H1 (cell line): ENCODE results near the gene ARHGEF10L. TPM values are rescaled to one million over a fixed set of nuclear protein-coding genes. Genes with fewer than 3 reads are reported as not detected.

Experiments used
- CTCF ChIA-PET: fragments of 300-600 bp; sonication (Branson Sonifier 250); formaldehyde crosslinking; loops from one replicate; lab custom pipeline; 2021; ENCODE audit not compliant: partially characterized antibody; lab: Charles Lee
- POLR2A ChIA-PET: fragments of 300-600 bp; sonication (Branson Sonifier 250); formaldehyde crosslinking; loops from one replicate; lab custom pipeline; 2021; ENCODE audit warnings: inconsistent platforms; ENCODE audit not compliant: partially characterized antibody; lab: Charles Lee
- DNase-seq, 2 experiments: peaks; one replicate each; pipeline versions ENCODE4 v3.0.0 to v3.0.0-alpha.2; 2010 to 2022; ENCODE audit warnings: low spot score in 2 of 2, low read depth in 1 of 2, mixed read lengths in 1 of 2
- FAIRE-seq: peaks from 2 replicates; lab custom pipeline; 2011; peaks lifted over from hg19 to GRCh38; lab: Jason Lieb, UNC
- H2AFZ ChIP-seq: 2 replicates; pipeline ENCODE4 v1.8.1; 2012; ENCODE audit warnings: low read length, inconsistent platforms
- H2AK5ac ChIP-seq: 2 replicates; pipeline ENCODE4 v1.6.1; 2013; ENCODE audit warnings: low read depth, low read length
- H2BK120ac ChIP-seq: replicated peaks from 2 replicates; pipeline ENCODE3; 2013; ENCODE audit warnings: low read depth, low read length, inconsistent platforms
- H2BK12ac ChIP-seq: 2 replicates; pipeline ENCODE4 v1.6.1; 2013; ENCODE audit warnings: low read depth, low read length
- H2BK15ac ChIP-seq: 2 replicates; pipeline ENCODE4 v1.6.1; 2013; ENCODE audit warnings: low read length
- H2BK20ac ChIP-seq: 2 replicates; pipeline ENCODE4 v1.6.1; 2013; ENCODE audit warnings: low read length
- H2BK5ac ChIP-seq: 2 replicates; pipeline ENCODE4 v1.6.1; 2013; ENCODE audit warnings: low read depth, low read length
- H3K14ac ChIP-seq: 2 replicates; pipeline ENCODE4 v1.6.1; 2013; ENCODE audit warnings: inconsistent platforms; ENCODE audit not compliant: insufficient read length
- H3K18ac ChIP-seq: 2 replicates; pipeline ENCODE4 v1.6.1; 2013; ENCODE audit warnings: low read length; ENCODE audit errors: extremely low read depth
- H3K23ac ChIP-seq: 2 replicates; pipeline ENCODE4 v1.6.1; 2013; ENCODE audit warnings: inconsistent platforms; ENCODE audit not compliant: insufficient read length
- H3K23me2 ChIP-seq: 2 replicates; pipeline ENCODE4 v1.6.1; 2013; ENCODE audit warnings: low read depth, low read length
- H3K27ac ChIP-seq: 2 replicates; pipeline ENCODE4 v1.6.1; 2011; ENCODE audit warnings: low read depth, low read length, inconsistent platforms
- H3K27me3 ChIP-seq, 4 experiments: replicated peaks in 1 of 4; 1 replicate in 1 of 4; 2 replicates in 3 of 4; pipeline versions ENCODE4 v1.6.1 to v1.8.1; 2011 to 2013; ENCODE audit warnings: low read length in 3 of 4, mild to moderate bottlenecking in 3 of 4, inconsistent platforms in 2 of 4, mixed read lengths in 2 of 4, moderate library complexity in 1 of 4; ENCODE audit not compliant: control insufficient read depth in 3 of 4, insufficient read depth in 3 of 4; ENCODE audit errors: extremely low read depth in 1 of 4
- H3K36me3 ChIP-seq, 4 experiments: 2 replicates each; pipeline versions ENCODE4 v1.6.1 to v1.8.1; 2011 to 2013; ENCODE audit warnings: mild to moderate bottlenecking in 4 of 4, low read length in 3 of 4, moderate library complexity in 2 of 4, control low read depth in 1 of 4, inconsistent platforms in 1 of 4; ENCODE audit not compliant: insufficient read depth in 4 of 4, control insufficient read depth in 2 of 4
- H3K4ac ChIP-seq: replicated peaks from 2 replicates; pipeline ENCODE3; 2013; ENCODE audit warnings: low read length, low read depth, mixed read lengths, inconsistent platforms; ENCODE audit not compliant: insufficient read length
- H3K4me1 ChIP-seq, 4 experiments: replicated peaks in 1 of 4; 1 replicate in 1 of 4; 2 replicates in 3 of 4; pipeline versions ENCODE4 v1.6.1 to v1.8.1; 2011 to 2013; ENCODE audit warnings: low read length in 3 of 4, inconsistent platforms in 2 of 4, mixed read lengths in 1 of 4; ENCODE audit not compliant: insufficient read depth in 4 of 4, control insufficient read depth in 3 of 4
- H3K4me2 ChIP-seq, 2 experiments: 2 replicates each; pipeline versions ENCODE4 v1.6.1 to v1.8.1; 2011 to 2013; ENCODE audit warnings: low read depth in 2 of 2, low read length in 2 of 2, control low read depth in 1 of 2, inconsistent platforms in 1 of 2, mild to moderate bottlenecking in 1 of 2; ENCODE audit not compliant: insufficient read depth in 1 of 2
- H3K4me3 ChIP-seq, 4 experiments: fragments of 200-600, 300-600 bp in 1 of 4; sonication (generic), shearing (Covaris generic), sonication (Bioruptor Twin) in 1 of 4; 2 replicates each; pipeline versions ENCODE4 v1.5.1 to v1.8.1; 2011 to 2016; ENCODE audit warnings: low read length in 4 of 4, low read depth in 3 of 4, control low read depth in 2 of 4, inconsistent platforms in 2 of 4, mild to moderate bottlenecking in 2 of 4, mixed read lengths in 1 of 4, moderate library complexity in 1 of 4; ENCODE audit not compliant: insufficient read depth in 2 of 4; ENCODE audit errors: extremely low read depth in 1 of 4
- H3K56ac ChIP-seq: replicated peaks from 2 replicates; pipeline ENCODE3; 2013; ENCODE audit warnings: low read depth, mild to moderate bottlenecking, mixed read lengths, low read length, inconsistent platforms; ENCODE audit not compliant: insufficient read length
- H3K79me1 ChIP-seq: 2 replicates; pipeline ENCODE4 v1.6.1; 2013; ENCODE audit warnings: low read depth, low read length, control low read depth
- H3K79me2 ChIP-seq, 2 experiments: 2 replicates each; pipeline versions ENCODE4 v1.6.1 to v1.8.1; 2012 to 2013; ENCODE audit warnings: low read length in 2 of 2, mild to moderate bottlenecking in 2 of 2, inconsistent platforms in 1 of 2; ENCODE audit not compliant: insufficient read depth in 2 of 2, control insufficient read depth in 1 of 2
- H3K9ac ChIP-seq, 4 experiments: replicated peaks in 1 of 4; 1 replicate in 1 of 4; 2 replicates in 3 of 4; pipeline versions ENCODE4 v1.6.1 to v1.8.1; 2011 to 2013; ENCODE audit warnings: low read depth in 3 of 4, low read length in 3 of 4, control low read depth in 2 of 4, mild to moderate bottlenecking in 2 of 4, moderate library complexity in 2 of 4, inconsistent platforms in 1 of 4; ENCODE audit errors: extremely low read depth in 1 of 4
- H3K9me3 ChIP-seq, 2 experiments: 2 replicates each; pipeline versions ENCODE4 v1.6.1 to v1.8.1; 2012 to 2013; ENCODE audit warnings: mild to moderate bottlenecking in 2 of 2, moderate library complexity in 2 of 2, control low read depth in 1 of 2, inconsistent platforms in 1 of 2, low read depth in 1 of 2, low read length in 1 of 2, mixed read lengths in 1 of 2; ENCODE audit not compliant: insufficient read depth in 2 of 2
- H4K20me1 ChIP-seq, 2 experiments: replicated peaks in 1 of 2; 2 replicates each; pipeline versions ENCODE3 to v1.8.1; 2011 to 2013; ENCODE audit warnings: inconsistent platforms in 2 of 2, low read length in 2 of 2, mild to moderate bottlenecking in 1 of 2; ENCODE audit not compliant: insufficient read depth in 2 of 2, control insufficient read depth in 1 of 2
- H4K5ac ChIP-seq: 2 replicates; pipeline ENCODE4 v1.6.1; 2013; ENCODE audit warnings: low read length, low read depth, mixed read lengths, inconsistent platforms; ENCODE audit not compliant: insufficient read length
- H4K8ac ChIP-seq: 2 replicates; pipeline ENCODE4 v1.8.0; 2013; ENCODE audit warnings: mild to moderate bottlenecking, moderate library complexity, low read length, inconsistent platforms; ENCODE audit not compliant: insufficient read depth; ENCODE audit errors: extremely low read depth
- H4K91ac ChIP-seq: replicated peaks from 2 replicates; pipeline ENCODE3; 2013; ENCODE audit warnings: low read length, mixed read lengths, inconsistent platforms; ENCODE audit not compliant: insufficient read length
- CEBPB ChIP-seq: IDR thresholded peaks from 2 replicates; pipeline ENCODE4 v1.6.1; 2012; ENCODE audit warnings: low read depth, low read length
- CHD1 ChIP-seq: IDR thresholded peaks from 2 replicates; pipeline ENCODE4 v1.6.1; 2012; ENCODE audit warnings: low read depth, low read length, improper control_type of control experiment
- CTCF ChIP-seq, 3 experiments: IDR thresholded peaks; 1 replicate in 2 of 3; 2 replicates in 1 of 3; pipeline versions ENCODE4 v1.5.1 to v1.6.1; 2011; ENCODE audit warnings: low read length in 3 of 3, mild to moderate bottlenecking in 3 of 3, inconsistent platforms in 2 of 3, low read depth in 1 of 3, moderate library complexity in 1 of 3; ENCODE audit not compliant: insufficient read depth in 1 of 3; ENCODE audit errors: control extremely low read depth in 1 of 3
- GABPA ChIP-seq: IDR thresholded peaks from 2 replicates; pipeline ENCODE4 v1.6.1; 2011; ENCODE audit warnings: mild to moderate bottlenecking, low read length, moderate library complexity, borderline replicate concordance; ENCODE audit not compliant: insufficient read depth
- HDAC6 ChIP-seq: IDR thresholded peaks from one replicate; pipeline ENCODE4 v1.7.1; 2012; ENCODE audit warnings: low read depth, mild to moderate bottlenecking, inconsistent platforms, low read length, moderate library complexity
- POLR2AphosphoS5 ChIP-seq: IDR thresholded peaks from 2 replicates; pipeline ENCODE4 v1.6.1; 2011; ENCODE audit warnings: low read depth, low read length
- POU5F1 ChIP-seq: IDR thresholded peaks from 2 replicates; pipeline ENCODE4 v1.6.1; 2011; ENCODE audit warnings: low read depth, mild to moderate bottlenecking, low read length, moderate library complexity
- RAD21 ChIP-seq, 2 experiments: IDR thresholded peaks in 1 of 2; conservative IDR thresholded peaks in 1 of 2; 2 replicates each; pipeline ENCODE4 v1.6.1; 2011; ENCODE audit warnings: low read depth in 2 of 2, low read length in 2 of 2, improper control_type of control experiment in 1 of 2, inconsistent platforms in 1 of 2, mild to moderate bottlenecking in 1 of 2, moderate library complexity in 1 of 2
- WGBS, 2 experiments: shearing (Covaris generic) in 1 of 2; methylation state at CpG; one replicate each; pipeline versions ENCODE4 v1.1.6 to v1.1.7; 2013 to 2015; ENCODE audit warnings: low lambda C conversion rate in 2 of 2, mixed read lengths in 2 of 2, inconsistent platforms in 1 of 2, low coverage in 1 of 2, missing lambda C conversion rate in 1 of 2; ENCODE audit not compliant: insufficient replicate concordance in 2 of 2, insufficient coverage in 1 of 2, insufficient read length in 1 of 2; ENCODE audit errors: extremely low coverage in 1 of 2, missing lambda C conversion rate in 1 of 2; 5-methylcytosine and 5-hydroxymethylcytosine counted together
- polyA plus RNA-seq, 7 experiments: library from polyadenylated mRNA; depleted of rRNA in 3 of 7; stranded (reverse) in 5 of 7; unstranded in 2 of 7; fragments of >200 nt in 5 of 7; fragments of 200-250 nt in 2 of 7; gene quantifications; 1 replicate in 5 of 7; 2 replicates in 1 of 7; 4 replicates in 1 of 7; pipeline versions ENCODE4 v1.2.1 to v1.2.3, GENCODE V29; 2011 to 2013; ENCODE audit warnings: missing spikeins in 2 of 7, mixed read lengths in 2 of 7
- total RNA-seq: library from RNA; stranded (reverse); fragmentation: NEBNext Ultra II Directional; extraction: Animal tissue kit (Norgen Biotek cat#: 25700); gene quantifications from 2 replicates; pipeline ENCODE4 v1.2.1, GENCODE V29; 2021

The ARHGEF10L gene
- total and polyA plus RNA-seq, 2 of the 8 experiments (the other 6 are each of a cell fraction or from before 2014, with no cell fraction given) = 33.6 to 39.6 TPM

GRCh38 chr1:17696417-17697301 lies 157.2 kb downstream of the ARHGEF10L start:
- H3K18ac ChIP-seq = no peak overlapping the region; the same call in none of the 2 replicates
- no peak overlapping the region for H3K14ac ChIP-seq
- peak overlapping the region; percentile 35; the same call in 1 of the 2 replicates for H2BK5ac ChIP-seq
- ChIA-PET CTCF (interaction anchor here (0.6 to 10.6 kb wide), 46 partner anchors 9 to 946 kb away, joined by 3 to 127 read pairs (median 4); no protein-coding TSS in a partner anchor), POLR2A (no interaction called here)
- H3K79me1 ChIP-seq = no peaks in the 10 kb centered on the region
- H3K27ac ChIP-seq = no peak overlapping the region
- no peaks in the 10 kb centered on the region; a peak in 1 of 7 replicates for H3K27me3 ChIP-seq
- H4K5ac ChIP-seq = no peak overlapping the region
- H3K9me3 ChIP-seq = no peaks in the 10 kb centered on the region
- H2BK20ac ChIP-seq = no peak overlapping the region
- FAIRE-seq (peak; percentile 76), DNase-seq (peak; percentile 17 to 59)
- H4K8ac ChIP-seq = 0 out of 2 replicates have a peak overlapping the region, but pooled peaks have one; percentile 12
- H3K23me2 ChIP-seq = no peaks in the 10 kb centered on the region
- H2BK12ac ChIP-seq = no peak overlapping the region
- no peaks in the 10 kb centered on the region for H3K79me2 ChIP-seq
- H3K9ac ChIP-seq = no peak overlapping the region
- no peak overlapping the region for H4K91ac ChIP-seq
- no peak overlapping the region for H2BK120ac ChIP-seq
- H2AFZ ChIP-seq = no peak overlapping the region
- peaks cover 0 to 4% (median 0%) of the 10 kb centered on the region in 4 experiments; a peak in 4 of 8 replicates for H3K36me3 ChIP-seq
- no peaks in the 10 kb centered on the region for H4K20me1 ChIP-seq
- no peak overlapping the region for H2AK5ac ChIP-seq
- no peak overlapping the region for H3K23ac ChIP-seq
- no peak overlapping the region for H3K4me3 ChIP-seq
- peaks cover 0 to 8% (median under 1%) of the 10 kb centered on the region in 4 experiments; a peak in 4 of 7 replicates for H3K4me1 ChIP-seq
- H3K4ac ChIP-seq = no peak overlapping the region
- H2BK15ac ChIP-seq = no peak overlapping the region
- H3K4me2 ChIP-seq = no peak overlapping the region
- no peak overlapping the region for H3K56ac ChIP-seq
- 90% methylated on average over 35 of the region's 42 CpGs; no CpG with 5 or more reads in 1 of the 2 experiments for WGBS, 2 experiments
- TF ChIP-seq CEBPB = no peak
- no peak for TF ChIP-seq CHD1
- TF ChIP-seq GABPA = peak; percentile 58; the same call in 1 of the 2 replicates
- TF ChIP-seq POU5F1 = no peak
- peak; percentile 36 to 57 for TF ChIP-seq RAD21 (IDR thresholded peaks at IDR 0.05 in 1 of 2, conservative IDR thresholded peaks at IDR 0.05 in 1 of 2; ENCODE audit: low read depth in 2 of 2, low read length in 2 of 2)
- TF ChIP-seq HDAC6 = no peak
- no peak; the same call in 1 of the 2 replicates for TF ChIP-seq POLR2AphosphoS5
- peak; percentile 40 to 64 (median 55) for TF ChIP-seq CTCF (IDR thresholded peaks at IDR 0.05; ENCODE audit: control extremely low read depth in 1 of 3, insufficient read depth in 1 of 3, low read depth in 1 of 3, low read length in 3 of 3)
